Caco-2 (cell line): ENCODE measurements around the gene ITPR1. TPM values are rescaled to one million over a fixed set of nuclear protein-coding genes. Genes with fewer than 3 reads are reported as not detected.

Experiments
- BruUV-seq: library from RNA; stranded (reverse); fragments of 400-500 nt; replicated peaks from 2 replicates; lab custom pipeline; 2021; lab: Mats Ljungman, UMichigan
- CTCF ChIA-PET: fragments of 300-600 bp; sonication (Branson Sonifier 250); formaldehyde crosslinking; loops from one replicate; lab custom pipeline; 2022; ENCODE audit warnings: antibody characterized with exemption; lab: Charles Lee
- POLR2A ChIA-PET: fragments of 300-600 bp; sonication (Branson Sonifier 250); formaldehyde crosslinking; loops from one replicate; lab custom pipeline; 2022; ENCODE audit warnings: antibody characterized with exemption; lab: Charles Lee
- DNase-seq, 2 experiments: peaks; one replicate each; pipeline versions ENCODE4 v3.0.0 to v3.0.0-alpha.2; 2020 to 2022
- H3K27me3 ChIP-seq: replicated peaks from 2 replicates; pipeline ENCODE4 v1.6.0; 2011; ENCODE audit warnings: low read length; ENCODE audit not compliant: control insufficient read depth, insufficient read depth
- H3K36me3 ChIP-seq: 2 replicates; pipeline ENCODE4 v1.5.1; 2011; ENCODE audit warnings: low read length; ENCODE audit not compliant: control insufficient read depth, insufficient read depth
- H3K4me1 ChIP-seq: fragments of 250-450 bp; sonication (Bioruptor Pico); 2 replicates; pipeline ENCODE4 v1.5.1; 2020; ENCODE audit warnings: mild to moderate bottlenecking
- H3K4me3 ChIP-seq: 2 replicates; pipeline ENCODE4 v1.5.1; 2011; ENCODE audit warnings: low read depth, mild to moderate bottlenecking, control low read depth, low read length
- H3K9me3 ChIP-seq: fragments of 250-450 bp; sonication (Bioruptor Pico); 2 replicates; pipeline ENCODE4 v1.5.1; 2020; ENCODE audit warnings: mild to moderate bottlenecking, moderate library complexity
- H3K27ac Mint-ChIP-seq: one replicate; pipeline ENCODE4 v1.8.0; 2022; ENCODE audit warnings: mixed read lengths; ENCODE audit not compliant: unreplicated experiment
- H3K27me3 Mint-ChIP-seq: one replicate; pipeline ENCODE4 v1.8.0; 2022; ENCODE audit warnings: mixed read lengths; ENCODE audit not compliant: insufficient read depth, unreplicated experiment
- H3K36me3 Mint-ChIP-seq: one replicate; pipeline ENCODE4 v1.8.0; 2022; ENCODE audit warnings: mild to moderate bottlenecking, mixed read lengths; ENCODE audit not compliant: insufficient read depth, unreplicated experiment
- H3K4me1 Mint-ChIP-seq: one replicate; pipeline ENCODE4 v1.8.0; 2022; ENCODE audit warnings: low read depth, mixed read lengths; ENCODE audit not compliant: unreplicated experiment
- H3K4me3 Mint-ChIP-seq: one replicate; pipeline ENCODE4 v1.8.0; 2022; ENCODE audit warnings: mild to moderate bottlenecking, moderate library complexity, mixed read lengths; ENCODE audit not compliant: unreplicated experiment
- H3K9me3 Mint-ChIP-seq: one replicate; pipeline ENCODE4 v1.8.0; 2022; ENCODE audit warnings: mixed read lengths; ENCODE audit not compliant: unreplicated experiment
- CTCF ChIP-seq, 2 experiments: fragments of 200-600 bp in 1 of 2; IDR thresholded peaks; 1 replicate in 1 of 2; 2 replicates in 1 of 2; pipeline versions ENCODE4 v1.5.1 to v1.8.0; 2011 to 2022; ENCODE audit warnings: antibody characterized with exemption in 1 of 2, control low read depth in 1 of 2, inconsistent platforms in 1 of 2, low read depth in 1 of 2, low read length in 1 of 2, mild to moderate bottlenecking in 1 of 2, moderate library complexity in 1 of 2; ENCODE audit not compliant: insufficient read depth in 1 of 2, severe bottlenecking in 1 of 2, unreplicated experiment in 1 of 2
- intact Hi-C: fragments of 100-400 bp; cut with micrococcal nuclease; formaldehyde crosslinking; loops from one replicate; pipeline ENCODE4 v1.10.0; 2022; ENCODE audit not compliant: unreplicated experiment
- total RNA-seq: library from RNA; stranded (reverse); gene quantifications from 2 replicates; pipeline ENCODE4 v1.2.3, GENCODE V29; 2022

The ITPR1 gene
- total RNA-seq, 1 experiment from 2014 or later: 10.4 TPM

DNA sequence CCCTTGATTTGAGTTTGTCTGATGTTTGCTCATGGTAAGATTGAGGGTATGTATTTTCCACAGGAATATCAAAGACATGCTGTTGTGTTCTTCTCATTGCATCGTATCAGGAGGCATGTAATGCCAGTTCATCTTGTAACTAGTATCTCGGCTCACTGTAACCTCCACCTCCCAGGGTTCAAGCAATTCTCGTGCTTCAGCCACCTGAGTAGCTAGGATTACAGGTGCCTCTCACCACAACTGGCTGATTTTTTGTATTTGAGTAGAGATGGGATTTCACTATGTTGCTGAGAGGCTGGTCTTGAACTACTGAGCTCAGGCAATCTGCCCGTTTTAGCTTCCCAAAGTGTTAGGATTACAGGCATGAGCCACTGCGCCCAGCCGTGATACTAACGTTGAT, 323.2 kb downstream of the ITPR1 start:
- H3K4me3 ChIP-seq: no peak overlapping the region
- Mint-ChIP-seq H3K4me1 (no peaks in the 10 kb centered on the region), H3K36me3 (peaks cover 4% of the 10 kb centered on the region), H3K27ac (no peak overlapping the region), H3K9me3 (peaks cover 12% of the 10 kb centered on the region), H3K27me3 (no peaks in the 10 kb centered on the region), H3K4me3 (no peak overlapping the region)
- no peaks in the 10 kb centered on the region for H3K27me3 ChIP-seq
- BruUV-seq: no TSS peak
- H3K36me3 ChIP-seq: no peaks in the 10 kb centered on the region
- ChIA-PET POLR2A (no interaction called here), CTCF (no interaction called here)
- no peak for DNase-seq
- intact Hi-C loops: no loop called here
- no peaks in the 10 kb centered on the region for H3K9me3 ChIP-seq
- H3K4me1 ChIP-seq: no peaks in the 10 kb centered on the region
- TF ChIP-seq CTCF (IDR thresholded peaks at IDR 0.05; ENCODE audit: insufficient read depth in 1 of 2, low read depth in 1 of 2, low read length in 1 of 2, severe bottlenecking in 1 of 2, unreplicated experiment in 1 of 2): no peak

DNA sequence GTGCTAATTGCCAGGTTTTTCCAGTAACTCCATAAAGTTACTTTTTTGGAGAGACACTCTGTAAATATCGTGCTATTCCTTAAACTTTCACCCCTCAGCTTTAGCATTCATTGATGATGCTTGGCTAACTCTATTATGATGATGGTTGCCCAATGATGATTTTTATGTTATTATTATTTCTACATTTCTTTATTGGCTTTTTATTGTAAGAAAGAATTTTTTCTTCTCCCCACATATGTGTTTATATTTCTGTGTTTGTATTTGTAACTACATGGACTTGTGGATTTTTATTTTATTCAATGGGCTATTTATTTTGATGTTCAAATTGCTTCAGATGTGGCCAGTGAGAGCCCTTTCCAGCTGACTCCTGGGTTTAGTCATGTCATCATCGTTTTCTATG, 323.6 kb downstream of the ITPR1 start:
- BruUV-seq: no TSS peak
- no peaks in the 10 kb centered on the region for H3K27me3 ChIP-seq
- no peaks in the 10 kb centered on the region for H3K36me3 ChIP-seq
- Mint-ChIP-seq H3K27me3 (no peaks in the 10 kb centered on the region), H3K27ac (no peak overlapping the region), H3K4me3 (no peak overlapping the region), H3K4me1 (no peaks in the 10 kb centered on the region), H3K36me3 (peaks cover 4% of the 10 kb centered on the region), H3K9me3 (peaks cover 12% of the 10 kb centered on the region)
- intact Hi-C loops: no loop called here
- TF ChIP-seq CTCF (IDR thresholded peaks at IDR 0.05; ENCODE audit: insufficient read depth in 1 of 2, low read depth in 1 of 2, low read length in 1 of 2, severe bottlenecking in 1 of 2, unreplicated experiment in 1 of 2): no peak
- H3K4me1 ChIP-seq: no peaks in the 10 kb centered on the region
- CTCF ChIA-PET: no interaction called here
- no peak for DNase-seq
- POLR2A ChIA-PET: no interaction called here
- H3K9me3 ChIP-seq: no peaks in the 10 kb centered on the region
- no peak overlapping the region for H3K4me3 ChIP-seq

DNA sequence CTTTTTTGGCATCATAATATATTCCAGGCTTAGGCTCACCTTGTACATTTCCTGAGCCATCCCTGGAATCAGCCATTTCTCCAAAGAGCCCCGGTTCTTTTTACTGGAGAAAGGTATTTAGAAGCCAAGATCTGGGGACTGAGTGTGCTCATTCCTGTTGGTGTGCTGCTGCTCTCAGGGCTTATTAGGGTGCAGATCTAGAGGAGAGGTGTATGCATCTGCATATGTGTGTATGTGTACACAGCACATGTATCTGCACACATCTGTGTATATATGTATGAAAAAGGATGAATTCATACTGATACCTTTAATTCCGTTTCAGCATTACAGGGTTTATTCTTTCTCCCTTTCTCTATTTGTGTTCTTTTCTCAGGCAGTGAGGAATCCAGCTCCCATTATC, 324.0 kb downstream of the ITPR1 start:
- H3K4me1 Mint-ChIP-seq: no peaks in the 10 kb centered on the region
- Histone ChIP-seq H3K36me3 (no peaks in the 10 kb centered on the region), H3K4me3 (no peak overlapping the region), H3K27me3 (no peaks in the 10 kb centered on the region), H3K4me1 (no peaks in the 10 kb centered on the region), H3K9me3 (no peaks in the 10 kb centered on the region)
- CTCF ChIA-PET: no interaction called here
- BruUV-seq: no TSS peak
- POLR2A ChIA-PET: no interaction called here
- H3K9me3 Mint-ChIP-seq: peaks cover 12% of the 10 kb centered on the region
- H3K27me3 Mint-ChIP-seq: no peaks in the 10 kb centered on the region
- H3K4me3 Mint-ChIP-seq: no peak overlapping the region
- H3K36me3 Mint-ChIP-seq: peaks cover 4% of the 10 kb centered on the region
- DNase-seq: no peak
- no peak overlapping the region for H3K27ac Mint-ChIP-seq
- intact Hi-C loops: no loop called here
- TF ChIP-seq CTCF (IDR thresholded peaks at IDR 0.05; ENCODE audit: insufficient read depth in 1 of 2, low read depth in 1 of 2, low read length in 1 of 2, severe bottlenecking in 1 of 2, unreplicated experiment in 1 of 2): no peak
